NCI-H1694 treated with DMSO at 0.1 percent for 48 hours (cell line): ENCODE data around the gene DSCAM.
"Not testable (repeated sequence)": the region's sequence is repeated elsewhere in the genome, so short reads cannot be mapped to it uniquely, and the experiment has no call there.

Experiments
- DNase-seq: peaks from one replicate; lab custom pipeline; 2025; lab: John Stamatoyannopoulos, UW

The DSCAM gene

DNA sequence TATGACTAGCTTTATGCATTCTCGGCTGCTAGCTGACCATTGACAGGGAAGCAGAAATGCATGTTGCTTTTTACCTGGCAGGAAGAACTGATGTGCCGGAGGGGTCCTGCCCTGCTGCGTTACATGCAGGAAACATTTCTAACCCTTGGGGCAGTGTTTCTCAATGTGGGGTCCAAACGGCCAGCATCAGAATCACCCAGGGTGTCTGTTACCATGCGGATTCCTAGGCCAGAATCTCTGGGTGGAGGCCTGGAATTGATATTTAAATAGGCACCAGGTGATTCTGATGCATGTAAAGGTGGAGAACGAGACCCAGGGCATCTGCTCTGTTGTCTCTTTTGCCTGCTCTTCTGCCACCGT is 797.0 kb downstream of the DSCAM start:
- DNase-seq = no peak

DNA sequence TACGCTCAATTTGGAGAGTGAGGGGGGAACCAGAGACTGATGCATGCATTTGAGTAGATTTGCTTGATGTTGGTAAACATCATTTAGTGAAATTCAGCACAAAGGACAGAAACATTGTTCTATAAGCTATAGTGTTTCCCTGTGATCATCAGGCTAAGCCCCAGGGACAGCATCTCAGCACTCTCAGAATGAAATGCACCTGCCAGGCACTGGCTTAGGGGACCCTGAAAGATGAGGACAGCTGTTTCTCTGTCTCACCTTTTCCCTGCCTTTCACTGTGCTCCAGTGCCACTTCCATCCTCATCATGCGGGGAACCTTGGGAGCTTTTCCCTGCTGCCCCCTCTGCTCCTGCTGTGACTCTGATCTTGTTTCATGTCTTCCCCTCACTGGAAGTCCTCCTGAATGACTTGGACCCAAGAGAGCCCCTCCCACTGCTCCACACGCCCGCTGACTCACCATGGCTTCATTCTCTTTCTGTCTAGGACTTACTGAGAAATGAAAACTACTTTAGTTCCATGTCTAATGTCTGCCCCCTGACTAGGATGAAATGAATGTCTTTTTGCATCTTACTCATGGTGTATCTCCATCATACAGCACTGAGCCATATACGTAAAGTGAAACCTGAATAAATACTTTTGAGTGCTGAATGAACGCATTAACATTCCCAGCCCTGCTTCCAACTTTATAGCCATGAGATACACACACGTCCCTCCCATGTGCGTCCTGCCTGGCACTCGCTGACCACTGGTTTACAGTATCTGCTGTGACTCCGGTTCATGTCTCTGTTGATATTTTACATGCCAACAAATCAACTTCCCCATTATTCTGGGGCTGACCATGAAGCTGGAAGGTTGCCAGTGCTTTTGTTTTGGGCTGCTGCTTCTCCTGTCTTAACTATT is 797.7 kb downstream of the DSCAM start:
- DNase-seq = no peak

DNA sequence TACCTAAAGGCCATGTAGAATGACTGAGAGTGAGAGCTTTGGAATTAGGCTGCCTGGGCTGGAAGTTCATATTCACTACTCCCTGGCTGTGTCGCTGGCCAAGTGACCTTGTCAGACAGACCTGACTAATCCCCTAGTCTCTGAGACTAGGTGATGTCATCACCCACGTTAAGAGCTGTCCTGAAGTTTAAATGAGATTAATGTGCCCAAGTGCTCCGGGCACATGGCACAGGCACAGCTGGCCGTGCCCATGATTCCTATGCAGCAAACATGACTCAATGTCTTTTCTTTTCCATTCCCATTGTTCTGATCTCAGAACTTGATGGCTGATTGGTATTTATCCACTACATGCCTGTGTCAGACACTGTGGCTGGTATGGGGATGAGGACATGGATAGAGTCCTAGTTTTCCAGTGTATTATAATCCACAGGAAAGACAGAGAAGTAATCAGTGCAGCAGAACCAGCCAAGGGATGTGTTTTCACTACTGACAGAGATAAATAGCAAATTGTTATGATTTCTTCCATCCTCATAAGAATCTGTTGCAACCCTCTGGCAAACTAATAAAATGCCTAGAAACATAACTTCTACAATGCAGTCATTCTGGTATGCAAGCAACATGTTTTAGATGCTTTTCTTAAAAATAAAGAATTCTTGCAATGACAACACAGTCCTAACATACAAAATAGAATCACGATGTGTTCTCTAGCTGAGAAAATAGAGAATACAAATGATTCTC is 798.8 kb downstream of the DSCAM start:
- no peak for DNase-seq

DNA sequence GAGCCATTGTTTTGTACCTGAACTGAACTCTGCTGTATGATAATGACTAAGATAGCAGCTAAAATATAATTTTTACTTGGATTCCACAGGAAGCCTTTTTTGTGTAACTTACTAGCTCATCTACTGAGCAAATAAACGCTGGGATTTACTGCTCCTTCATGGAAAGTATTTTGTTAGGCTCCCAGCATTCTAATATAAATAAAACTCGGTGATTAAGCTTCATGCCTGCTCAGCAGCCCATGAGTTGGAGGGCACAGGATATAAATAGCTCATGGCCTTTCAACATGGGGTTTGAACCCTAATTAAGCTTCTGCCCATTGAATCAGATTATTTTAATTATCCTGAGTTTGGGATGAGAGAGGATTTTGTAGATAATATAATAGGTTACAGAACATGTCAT is 799.7 kb downstream of the DSCAM start:
- no peak for DNase-seq

DNA sequence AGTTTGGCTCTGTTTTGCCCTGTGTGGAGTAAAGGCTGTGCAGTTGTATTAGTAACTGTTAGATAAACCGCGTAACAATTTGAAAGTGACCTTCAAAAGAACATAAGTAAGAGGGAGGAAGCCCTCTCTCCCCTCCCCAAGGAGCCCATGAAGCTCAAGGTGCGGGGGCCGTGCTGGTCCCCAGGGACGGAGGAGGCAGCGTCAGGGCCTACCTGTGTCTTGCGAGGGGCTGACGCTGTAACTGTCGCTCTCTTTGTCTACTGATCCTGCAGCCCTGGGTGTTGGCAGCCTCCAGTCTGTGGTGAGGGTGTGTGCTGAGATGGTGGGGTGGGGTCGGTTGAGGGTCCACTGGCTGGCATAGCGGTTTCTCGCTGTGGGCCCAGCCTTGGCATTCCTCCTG is 803.1 kb downstream of the DSCAM start:
- no peak for DNase-seq

DNA sequence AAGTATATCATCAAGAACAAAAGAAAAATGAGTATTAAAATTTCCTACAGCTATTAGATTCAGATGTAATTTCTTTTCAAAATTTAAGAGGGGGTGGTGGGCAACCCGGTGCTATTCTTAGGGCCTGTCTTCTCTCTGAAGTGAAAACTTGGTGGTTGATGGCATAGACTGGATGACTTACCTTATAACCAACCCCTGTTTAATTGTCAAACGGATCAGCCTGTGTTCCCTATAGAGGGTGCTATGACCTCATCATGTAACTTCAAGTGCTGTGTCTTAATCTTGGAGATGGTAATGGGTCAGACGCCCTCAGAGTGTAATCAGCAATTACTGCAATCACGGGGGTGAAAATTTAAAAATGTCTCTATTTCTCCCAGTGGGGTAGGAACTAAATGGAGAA is 803.5 kb downstream of the DSCAM start:
- peak; percentile 23 for DNase-seq

DNA sequence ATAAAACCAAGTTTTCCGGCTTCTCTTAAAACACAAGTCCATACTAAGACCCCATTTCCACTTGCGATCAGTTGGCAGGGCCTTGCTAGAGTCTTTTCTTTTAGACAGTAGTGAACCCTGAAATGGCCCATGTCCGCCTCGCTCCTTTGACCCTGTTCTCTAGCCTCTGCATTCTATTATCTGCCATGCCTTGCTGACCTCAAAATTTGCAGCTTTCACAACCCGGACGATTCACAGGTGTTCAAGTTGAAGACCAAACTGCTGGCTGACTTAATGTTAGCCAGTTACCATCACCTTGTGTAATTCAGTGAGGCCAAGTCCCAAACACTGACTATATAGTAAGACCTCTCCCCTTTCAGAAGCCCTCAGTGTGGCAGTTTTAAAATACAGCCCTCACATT is 805.5 kb downstream of the DSCAM start:
- no peak for DNase-seq

DNA sequence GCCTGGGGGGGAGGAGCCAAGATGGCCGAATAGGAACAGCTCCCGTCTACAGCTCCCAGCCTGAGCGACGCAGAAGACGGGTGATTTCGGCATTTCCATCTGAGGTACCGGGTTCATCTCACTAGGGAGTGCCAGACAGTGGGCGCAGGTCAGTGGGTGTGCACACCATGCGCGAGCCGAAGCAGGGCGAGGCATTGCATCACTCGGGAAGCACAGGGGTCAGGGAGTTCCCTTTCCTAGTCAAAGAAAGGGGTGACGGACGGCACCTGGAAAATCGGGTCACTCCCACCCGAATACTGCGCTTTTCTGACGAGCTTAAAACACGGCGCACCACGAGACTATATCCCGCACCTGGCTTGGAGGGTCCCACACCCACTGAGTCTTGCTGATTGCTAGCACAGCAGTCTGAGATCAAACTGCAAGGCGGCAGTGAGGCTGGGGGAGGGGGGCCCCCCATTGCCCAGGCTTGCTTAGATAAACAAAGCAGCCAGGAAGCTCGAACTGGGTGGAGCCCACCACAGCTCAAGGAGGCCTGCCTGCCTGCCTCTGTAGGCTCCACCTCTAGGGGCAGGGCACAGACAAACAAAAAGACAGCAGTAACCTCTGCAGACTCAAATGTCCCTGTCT is 813.7 kb downstream of the DSCAM start:
- DNase-seq = not testable (repeated sequence)

DNA sequence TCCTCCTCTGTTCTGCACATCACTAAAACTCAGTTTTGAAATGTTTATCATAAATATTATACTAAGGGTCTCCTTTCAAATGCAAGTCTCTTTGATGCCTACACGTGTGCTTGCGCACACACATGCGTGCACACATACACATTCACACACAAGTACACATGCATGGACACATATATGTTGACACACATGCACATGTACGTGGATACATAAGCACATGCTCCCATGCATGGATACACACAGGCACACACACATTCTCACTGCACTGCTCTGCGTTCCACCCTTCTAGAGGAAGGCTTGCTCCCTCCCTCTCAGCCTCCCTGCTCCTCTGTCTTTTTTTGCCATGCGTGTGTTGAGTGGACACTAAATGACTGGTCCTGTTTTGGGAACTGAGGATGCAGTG is 817.1 kb downstream of the DSCAM start:
- DNase-seq = no peak

DNA sequence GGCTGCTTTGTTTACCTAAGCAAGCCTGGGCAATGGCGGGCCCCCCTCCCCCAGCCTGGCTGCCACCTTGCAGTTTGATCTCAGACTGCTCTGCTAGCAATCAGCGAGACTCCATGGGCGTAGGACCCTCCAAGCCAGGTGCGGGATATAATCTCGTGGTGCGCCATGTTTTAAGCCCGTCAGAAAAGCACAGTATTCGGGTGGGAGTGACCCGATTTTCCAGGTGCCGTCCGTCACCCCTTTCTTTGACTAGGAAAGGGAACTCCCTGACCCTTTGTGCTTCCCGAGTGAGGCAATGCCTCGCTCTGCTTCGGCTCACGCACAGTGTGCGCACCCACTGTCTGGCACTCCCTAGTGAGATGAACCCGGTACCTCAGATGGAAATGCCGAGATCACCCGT is 818.6 kb downstream of the DSCAM start:
- not testable (repeated sequence) for DNase-seq

DNA sequence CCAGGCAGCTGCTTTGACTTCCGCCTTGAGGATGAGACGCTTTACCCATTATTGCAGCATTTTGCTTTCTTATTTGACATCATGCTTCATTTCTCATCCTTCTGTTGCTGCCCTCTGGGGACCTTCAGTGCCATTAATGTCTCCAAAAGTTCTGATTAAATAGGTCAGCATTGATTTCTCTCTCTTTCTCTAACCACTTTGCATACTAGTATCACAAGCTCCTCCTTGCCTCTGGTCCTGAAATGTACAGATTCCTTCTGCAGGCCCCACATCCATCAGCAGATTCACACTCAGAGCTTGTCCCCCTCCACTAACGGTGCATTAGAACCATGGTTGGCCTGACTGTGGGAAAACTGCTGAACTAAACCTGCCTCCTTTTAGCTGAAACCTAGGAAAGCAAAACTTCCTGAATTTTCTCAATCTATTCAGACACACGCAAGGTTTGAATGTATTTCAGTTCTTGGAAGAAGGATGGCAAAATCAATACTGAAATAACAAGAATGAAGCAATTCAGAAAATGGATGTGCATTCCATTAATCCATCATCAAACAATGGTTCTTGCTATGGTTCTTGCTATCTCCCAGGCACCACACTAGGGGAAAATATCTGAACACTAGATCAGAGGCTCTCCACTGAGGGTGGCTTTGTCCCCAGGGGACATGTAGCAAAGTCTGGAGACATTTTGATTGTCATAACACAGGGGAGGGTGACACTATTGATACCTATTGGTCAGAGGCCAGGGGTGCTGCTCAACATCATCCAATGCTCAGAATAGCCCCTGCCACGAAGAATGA is 825.2 kb downstream of the DSCAM start:
- DNase-seq = no peak

DNA sequence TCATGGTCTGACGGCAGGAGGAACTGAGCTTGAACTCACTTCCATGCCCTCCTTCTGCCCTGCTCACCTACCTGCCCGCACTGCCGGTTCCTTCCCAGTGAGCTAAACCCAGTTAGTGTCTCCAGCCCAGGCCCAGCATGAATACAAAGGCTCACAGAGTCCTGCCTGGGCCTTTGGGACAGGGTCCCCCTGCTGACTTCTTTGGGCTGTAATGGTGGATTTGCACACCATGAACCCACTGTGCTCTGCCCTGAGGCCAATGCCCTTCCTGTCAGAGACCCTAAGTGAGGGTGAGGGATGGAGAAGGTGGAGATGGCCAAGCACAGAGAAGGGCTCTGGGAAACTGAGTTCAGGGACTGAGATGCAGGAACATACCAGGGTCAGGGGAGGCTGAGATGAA is 826.3 kb downstream of the DSCAM start:
- DNase-seq = no peak

DNA sequence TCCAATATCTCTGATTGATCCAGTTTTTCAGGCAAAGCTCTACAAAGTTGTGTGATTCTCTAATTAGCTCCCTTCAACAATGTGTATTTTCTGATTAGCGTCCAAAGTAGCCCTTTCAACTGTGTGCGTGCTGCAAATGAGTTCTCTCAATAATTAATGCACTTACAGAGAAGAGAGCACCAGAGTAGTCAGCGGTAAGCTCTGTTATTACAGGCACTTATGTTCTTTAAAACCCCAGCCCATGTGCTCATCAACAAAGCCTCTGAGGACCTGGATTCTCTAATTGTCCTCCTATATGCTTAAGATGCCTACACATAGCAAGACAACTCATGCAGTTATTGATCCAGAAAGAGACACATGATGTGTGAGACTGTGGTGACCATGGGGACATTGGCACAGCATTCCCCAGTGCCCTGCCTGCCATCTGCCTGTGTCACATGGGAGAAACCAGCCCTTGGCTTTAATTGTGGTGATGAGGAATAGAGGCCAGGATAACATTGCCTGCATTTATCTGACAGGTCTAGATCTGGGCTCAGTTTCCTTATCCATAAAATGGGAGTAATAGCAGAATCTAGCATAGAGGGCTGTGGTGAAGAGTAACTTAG is 828.0 kb downstream of the DSCAM start:
- no peak for DNase-seq

DNA sequence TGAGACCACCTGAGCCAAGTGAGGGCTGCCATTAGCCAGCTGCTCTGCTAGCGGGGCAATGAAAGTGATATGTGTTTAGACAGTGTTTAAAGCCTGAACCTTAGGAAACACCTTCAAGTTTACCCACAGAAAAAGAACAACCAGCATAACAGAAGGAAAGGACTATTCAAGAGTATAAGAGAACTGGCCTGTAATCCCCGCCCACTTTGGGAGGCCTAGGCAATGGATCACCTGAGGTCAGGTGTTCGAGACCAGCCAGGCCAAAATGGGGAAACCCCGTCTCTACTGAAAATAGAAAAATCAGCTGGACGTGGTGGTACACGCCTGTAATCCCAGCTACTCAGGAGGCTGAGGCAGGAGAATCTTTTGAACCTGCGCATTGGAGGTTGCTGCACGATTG is 830.3 kb downstream of the DSCAM start:
- no peak for DNase-seq

DNA sequence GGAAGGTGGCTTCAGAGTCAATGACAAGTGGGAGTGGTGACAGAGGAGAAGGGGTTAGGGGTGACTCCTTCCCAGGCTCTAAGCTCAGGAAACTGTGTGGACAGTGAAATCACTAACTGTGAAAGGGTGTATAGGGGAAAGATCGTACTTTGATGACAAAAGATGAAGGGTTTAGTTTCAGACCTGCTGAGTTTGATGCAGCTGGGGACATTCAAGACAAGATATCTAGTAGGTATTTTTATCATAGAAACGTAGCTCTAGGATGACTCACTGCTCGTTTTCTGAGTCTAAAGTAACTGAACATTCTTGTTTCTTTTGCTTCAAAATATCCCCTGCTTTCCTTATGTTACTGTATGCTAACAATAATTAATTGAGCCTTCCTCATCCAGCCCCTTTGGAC is 830.7 kb downstream of the DSCAM start:
- no peak for DNase-seq

DNA sequence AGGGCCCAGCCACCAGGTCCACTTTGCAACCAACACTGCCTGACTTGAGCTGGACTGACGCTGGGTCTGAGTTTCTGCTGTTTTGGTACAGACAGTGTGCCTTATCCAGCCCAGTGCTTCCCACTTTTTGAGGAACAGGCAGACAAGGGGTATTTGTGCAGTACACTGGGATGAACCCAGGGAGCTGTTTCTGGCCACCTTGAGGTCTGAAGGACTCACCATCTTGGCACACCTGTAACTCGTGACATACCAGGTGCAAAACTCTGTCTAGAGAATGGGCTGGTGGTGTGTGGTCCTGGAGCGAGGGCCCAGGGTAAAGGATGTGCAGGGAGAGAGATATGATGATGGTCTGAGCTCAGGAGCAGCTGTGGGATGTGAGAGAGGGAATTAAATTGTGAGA is 831.1 kb downstream of the DSCAM start:
- DNase-seq = no peak

DNA sequence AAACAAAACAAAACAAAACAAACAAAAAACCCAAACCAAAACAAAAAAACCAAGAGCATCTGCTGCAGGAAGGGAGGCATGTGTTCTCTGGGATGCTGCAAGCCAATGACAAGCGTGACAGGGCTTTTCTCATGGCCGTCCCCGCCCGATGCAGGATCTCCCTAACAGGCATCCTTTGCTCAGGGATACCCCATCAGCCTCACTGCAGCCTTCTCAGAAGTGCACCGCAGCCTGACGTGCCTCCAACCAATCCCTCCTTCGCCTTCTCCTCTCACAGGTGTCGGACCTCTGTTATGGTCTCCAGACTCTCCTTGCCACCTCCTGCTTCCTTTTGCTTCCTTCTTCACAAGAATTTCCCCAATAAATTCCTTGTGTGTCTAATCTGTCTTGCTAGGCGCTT is 832.6 kb downstream of the DSCAM start:
- DNase-seq = no peak

DNA sequence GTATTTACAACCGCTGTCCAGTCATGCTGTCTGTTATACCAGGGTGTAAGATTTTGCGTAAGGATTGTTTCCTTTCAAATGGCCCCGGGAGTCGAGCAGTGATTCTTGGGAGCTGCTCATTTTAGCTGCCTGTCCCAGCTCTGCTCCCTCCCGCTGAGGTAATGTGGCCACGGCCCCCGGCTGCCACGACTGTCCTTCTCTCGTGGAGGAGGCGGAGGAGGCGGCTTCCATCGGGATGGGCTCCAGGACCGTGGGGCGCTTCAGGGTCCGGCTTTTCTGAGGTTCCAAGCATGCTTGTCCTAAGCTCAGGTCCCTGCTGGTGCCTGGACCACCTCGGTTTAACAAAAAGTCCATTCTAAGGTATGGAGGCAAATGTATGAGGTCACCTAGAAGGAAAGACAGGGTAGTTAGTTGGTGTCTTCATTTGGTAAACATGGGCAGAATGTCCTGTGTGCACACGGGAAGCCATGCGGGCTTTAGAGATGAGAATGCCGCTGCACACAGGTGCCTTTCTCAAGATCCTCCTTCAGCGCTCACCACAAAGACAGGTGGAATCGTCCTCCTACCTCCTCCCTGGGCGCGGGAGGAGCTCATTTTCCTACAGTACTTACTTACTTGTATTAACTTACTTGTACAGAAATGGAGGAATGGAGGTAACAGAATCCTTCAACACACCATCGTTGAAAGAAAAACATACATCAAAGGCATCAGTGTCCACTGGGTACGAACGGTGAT is 833.8 kb downstream of the DSCAM start:
- DNase-seq = no peak

DNA sequence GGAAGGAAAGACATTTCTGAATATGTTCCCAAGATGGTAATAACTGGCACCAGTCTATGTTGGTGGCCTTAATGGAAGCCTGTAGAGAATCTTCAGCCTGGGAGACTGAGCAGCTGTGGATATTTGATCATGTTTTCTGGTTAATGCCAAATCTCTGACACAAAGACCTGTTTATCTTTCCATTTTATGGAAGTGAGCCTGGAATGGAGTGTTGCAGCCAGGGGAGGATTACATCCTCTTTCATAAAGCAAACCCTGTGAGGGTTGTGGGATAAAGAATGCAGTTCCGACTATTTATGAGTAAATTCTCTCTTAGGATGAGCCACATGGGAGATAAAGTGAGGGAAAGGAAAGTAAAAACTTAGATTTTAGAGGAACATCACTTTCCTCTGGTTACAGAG is 835.6 kb downstream of the DSCAM start:
- no peak for DNase-seq

DNA sequence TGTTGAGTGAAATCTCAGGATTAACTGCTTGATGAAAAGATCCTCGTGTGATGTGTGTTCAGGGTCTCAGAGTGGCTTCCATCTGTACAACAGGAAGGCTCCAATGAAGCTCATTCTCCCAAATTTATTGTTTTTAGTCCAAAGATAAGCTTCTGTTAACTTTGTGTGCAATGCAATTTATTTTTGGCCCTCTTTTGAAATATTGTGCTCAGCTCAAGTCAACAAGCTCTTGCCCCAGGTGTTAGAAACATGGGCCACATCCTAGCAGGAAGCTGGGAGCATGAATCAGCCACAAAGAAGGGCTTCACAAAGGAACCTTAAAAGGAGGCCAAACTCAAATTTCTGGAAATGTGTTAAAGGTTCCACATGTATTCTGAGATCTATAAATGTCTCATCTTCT is 844.0 kb downstream of the DSCAM start:
- DNase-seq = no peak
